HG03520 (cell line): Measurements from ENCODE around the gene NEU4.
"Not testable (repeated sequence)": the region's sequence is repeated elsewhere in the genome, so short reads cannot be mapped to it uniquely, and the experiment has no call there.

Source experiments
- ATAC-seq: cut with Tn5 transposase; IDR thresholded peaks from one replicate; pipeline ENCODE4 v1.9.1; 2021; ENCODE audit warnings: mild to moderate bottlenecking, moderate library complexity; ENCODE audit not compliant: unreplicated experiment

NEU4 gene

GRCh38 chr2:241775223-241776177 is 33.5 kb upstream of the NEU4 start:
- no peak for ATAC-seq

GRCh38 chr2:241776336-241777169 is 32.4 kb upstream of the NEU4 start, which contains the start of gene GAL3ST2:
Gene GAL3ST2 (plus strand): TSS chr2:241776822. CDS start chr2:241776956, 134 bp downstream.
- ATAC-seq, result no peak

GRCh38 chr2:241777170-241777685 is 31.8 kb upstream of the NEU4 start:
- no peak for ATAC-seq

- ATAC-seq, result no peak
Observed at GRCh38 chr2:241777686-241778627, 31.0 kb upstream of the NEU4 start.

- ATAC-seq, result no peak
Observed at GRCh38 chr2:241780939-241781569, 27.9 kb upstream of the NEU4 start.

- not testable (repeated sequence) for ATAC-seq
Observed at GRCh38 chr2:241782053-241782452, 26.9 kb upstream of the NEU4 start.

- no peak for ATAC-seq
Observed at GRCh38 chr2:241788135-241788534, 20.9 kb upstream of the NEU4 start.

- ATAC-seq, result no peak
Observed at GRCh38 chr2:241788572-241788971, 20.4 kb upstream of the NEU4 start.

- ATAC-seq, result not testable (repeated sequence)
Observed at GRCh38 chr2:241791385-241791784, 17.6 kb upstream of the NEU4 start.

- no peak for ATAC-seq
Observed at GRCh38 chr2:241793385-241793784, 15.6 kb upstream of the NEU4 start.

- ATAC-seq, result no peak
Observed at GRCh38 chr2:241794250-241794823, 14.7 kb upstream of the NEU4 start.

- ATAC-seq, result no peak
Observed at GRCh38 chr2:241795021-241795999, 13.7 kb upstream of the NEU4 start.

- no peak for ATAC-seq
Observed at GRCh38 chr2:241796209-241796608, 12.8 kb upstream of the NEU4 start.

- ATAC-seq, result no peak
Observed at GRCh38 chr2:241796610-241797138, 12.3 kb upstream of the NEU4 start.

- ATAC-seq, result no peak
Observed at GRCh38 chr2:241797441-241798080, 11.4 kb upstream of the NEU4 start.

GRCh38 chr2:241798081-241798630 is 10.8 kb upstream of the NEU4 start:
- ATAC-seq, result no peak
